GM21423 (cell line): ENCODE measurements around the gene OGFOD3.

Source experiments
- ATAC-seq: cut with Tn5 transposase; IDR thresholded peaks from one replicate; pipeline ENCODE4 v1.9.1; 2021; ENCODE audit warnings: mild to moderate bottlenecking, moderate library complexity; ENCODE audit not compliant: unreplicated experiment

OGFOD3 gene

DNA sequence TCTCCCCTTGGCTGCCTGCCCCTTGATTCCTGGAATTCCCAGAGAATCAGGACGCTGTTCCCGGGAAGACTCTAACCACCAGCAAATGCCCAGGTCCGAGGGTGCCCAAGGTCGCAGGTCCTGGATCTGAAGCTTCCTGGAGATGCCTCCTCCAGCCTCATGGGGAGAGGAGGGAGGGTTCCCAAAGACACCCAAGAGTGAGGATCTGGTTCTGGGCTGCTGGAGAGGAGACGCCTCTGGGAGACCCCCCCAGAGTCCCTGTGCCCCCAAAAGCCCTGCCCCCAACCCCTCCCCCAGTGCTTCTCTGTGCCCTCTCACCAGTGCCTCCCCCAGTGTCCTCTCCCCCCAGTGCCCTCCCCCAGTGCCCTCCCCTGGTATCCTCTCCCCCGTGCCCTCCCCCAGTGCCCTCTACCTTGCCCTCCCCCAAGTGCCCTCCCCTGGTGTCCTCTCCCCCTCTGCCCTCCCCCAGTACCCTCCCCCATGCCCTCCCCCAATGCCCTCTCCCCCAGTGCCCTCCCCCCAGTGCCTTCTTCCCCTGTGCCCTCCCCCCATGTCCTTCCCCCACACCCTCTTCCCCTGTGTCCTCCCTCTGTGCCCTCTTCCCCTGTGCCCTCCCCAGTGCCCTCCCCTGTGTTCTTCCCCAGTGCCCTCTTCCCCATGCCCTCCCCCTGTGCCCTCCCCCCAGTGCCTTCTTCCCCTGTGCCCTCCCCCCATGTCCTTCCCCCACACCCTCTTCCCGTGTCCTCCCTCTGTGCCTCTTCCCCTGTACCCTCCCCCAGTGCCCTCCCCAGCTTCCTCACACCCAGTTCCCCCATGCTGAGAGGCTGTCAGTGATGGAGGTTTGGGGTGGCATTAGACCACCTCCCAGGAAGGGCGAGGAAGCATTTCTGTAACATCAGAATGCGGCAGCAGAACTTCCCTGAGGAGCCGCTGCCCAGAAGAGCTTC, 78.5 kb downstream of the OGFOD3 start:
- no peak for ATAC-seq
